A673 (cell line): ENCODE results near the gene MRFAP1. TPM values are rescaled to one million over a fixed set of nuclear protein-coding genes. Genes with fewer than 3 reads are reported as not detected.

Source experiments
- BruUV-seq: library from RNA; stranded (reverse); fragments of 400-500 nt; replicated peaks from 2 replicates; lab custom pipeline; 2021; lab: Mats Ljungman, UMichigan
- CTCF ChIA-PET: fragments of 300-600 bp; sonication (Branson Sonifier 250); formaldehyde crosslinking; loops from one replicate; lab custom pipeline; 2022; ENCODE audit warnings: antibody characterized with exemption; lab: Charles Lee
- POLR2A ChIA-PET: fragments of 300-600 bp; sonication (Branson Sonifier 250); formaldehyde crosslinking; loops from one replicate; lab custom pipeline; 2022; ENCODE audit warnings: antibody characterized with exemption; ENCODE audit not compliant: low non-redundant PET; lab: Charles Lee
- DNase-seq: peaks from one replicate; pipeline ENCODE4 v3.0.0-alpha.2; 2015; ENCODE audit warnings: low spot score
- H3K27ac ChIP-seq: fragments of 200-600 bp; sonication (generic); 2 replicates; pipeline ENCODE4 v1.5.1; 2016; ENCODE audit warnings: mixed run types, low read depth, mild to moderate bottlenecking, mixed read lengths, antibody characterized with exemption, low read length; ENCODE audit not compliant: poor library complexity, severe bottlenecking
- H3K27me3 ChIP-seq: fragments of 200-600 bp; sonication (generic); replicated peaks from 2 replicates; pipeline ENCODE4 v1.6.1; 2017; ENCODE audit warnings: mixed run types, low read depth, mild to moderate bottlenecking, mixed read lengths, antibody characterized with exemption, low read length; ENCODE audit not compliant: insufficient read depth, poor library complexity
- H3K36me3 ChIP-seq: fragments of 200-600 bp; sonication (generic); 2 replicates; pipeline ENCODE4 v1.6.1; 2016; ENCODE audit warnings: mixed run types, mild to moderate bottlenecking, mixed read lengths, antibody characterized with exemption, low read length; ENCODE audit not compliant: insufficient read depth, poor library complexity, severe bottlenecking
- H3K4me1 ChIP-seq: fragments of 200-600 bp; sonication (generic); 2 replicates; pipeline ENCODE4 v1.6.1; 2017; ENCODE audit warnings: mixed run types, mild to moderate bottlenecking, mixed read lengths, antibody characterized with exemption, low read length; ENCODE audit not compliant: insufficient read depth, poor library complexity, severe bottlenecking
- H3K4me3 ChIP-seq: fragments of 200-600 bp; sonication (generic); 2 replicates; pipeline ENCODE4 v1.5.1; 2016; ENCODE audit warnings: low read depth, mixed run types, mild to moderate bottlenecking, mixed read lengths, low read length; ENCODE audit not compliant: poor library complexity, severe bottlenecking
- H3K9me3 ChIP-seq: fragments of 200-600 bp; sonication (generic); 2 replicates; pipeline ENCODE4 v1.6.1; 2016; ENCODE audit warnings: mixed run types, low read depth, mild to moderate bottlenecking, mixed read lengths, antibody characterized with exemption, low read length; ENCODE audit not compliant: poor library complexity, severe bottlenecking
- EZH2 ChIP-seq: fragments of 200-600 bp; sonication (generic); IDR thresholded peaks from 2 replicates; pipeline ENCODE4 v1.6.1; 2017; ENCODE audit warnings: borderline replicate concordance, low read depth, mild to moderate bottlenecking, mixed read lengths, antibody characterized with exemption, low read length; ENCODE audit not compliant: poor library complexity, severe bottlenecking
- intact Hi-C: fragments of 100-400 bp; cut with micrococcal nuclease; formaldehyde crosslinking; loops from one replicate; pipeline ENCODE4 v1.10.0; 2022; ENCODE audit not compliant: unreplicated experiment
- total RNA-seq: library from RNA; stranded (reverse); gene quantifications from 2 replicates; pipeline ENCODE4 v1.2.3, GENCODE V29; 2021
- TF ChIP-seq, protein P1 (sequence below): fragments of 300-800, 200-600 bp; sonication (generic); conservative IDR thresholded peaks from 2 replicates; pipeline ENCODE4 v1.5.1; 2017; ENCODE audit warnings: low read depth, mild to moderate bottlenecking, antibody characterized with exemption, low read length, moderate library complexity, mixed read lengths

MRFAP1 gene
- total RNA-seq, 1 experiment from 2014 or later = 402 TPM

DNA sequence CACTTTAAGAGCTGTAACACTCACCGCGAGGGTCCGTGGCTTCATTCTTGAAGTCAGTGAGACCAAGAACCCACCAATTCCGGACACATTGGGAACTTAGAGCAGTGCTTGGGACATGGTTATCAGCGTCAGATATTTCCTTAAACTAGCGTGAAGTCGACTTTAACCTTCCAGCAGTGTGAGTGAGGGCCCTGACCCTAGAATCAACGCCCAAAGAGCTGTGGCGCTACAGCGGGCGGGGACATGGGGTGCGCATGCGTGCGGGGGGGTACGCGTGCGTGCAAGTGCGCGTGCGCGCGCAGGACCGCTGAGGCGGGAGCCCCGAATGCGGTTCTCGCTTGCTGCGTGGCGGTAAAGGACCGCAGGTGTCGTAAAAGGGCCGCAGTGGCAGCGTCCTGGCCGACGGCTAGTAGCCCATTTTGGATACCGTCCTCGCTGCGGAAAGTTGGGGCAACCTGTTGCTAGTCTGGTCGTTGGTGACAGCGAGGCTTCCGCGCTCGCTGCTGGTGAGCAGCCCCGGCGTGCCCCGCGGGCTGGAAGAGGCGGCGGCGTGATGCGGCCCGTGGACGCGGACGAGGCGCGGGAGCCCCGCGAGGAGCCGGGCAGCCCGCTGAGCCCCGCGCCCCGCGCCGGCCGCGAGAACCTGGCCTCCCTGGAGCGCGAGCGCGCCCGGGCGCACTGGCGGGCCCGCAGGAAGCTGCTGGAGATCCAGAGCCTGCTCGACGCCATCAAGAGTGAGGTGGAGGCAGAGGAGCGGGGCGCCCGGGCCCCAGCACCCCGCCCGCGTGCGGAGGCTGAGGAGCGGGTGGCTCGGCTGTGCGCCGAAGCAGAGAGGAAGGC is 33.4 kb downstream of the MRFAP1 start:
- peaks cover 18% of the 10 kb centered on the region for H3K4me1 ChIP-seq
- peak overlapping the region; percentile 64 for H3K4me3 ChIP-seq
- H3K36me3 ChIP-seq = peaks cover 16% of the 10 kb centered on the region
- DNase-seq = peak; percentile 97
- intact Hi-C loops = no loop called here
- peak overlapping the region; percentile 63 for H3K27ac ChIP-seq
- TF ChIP-seq, protein P1, sequence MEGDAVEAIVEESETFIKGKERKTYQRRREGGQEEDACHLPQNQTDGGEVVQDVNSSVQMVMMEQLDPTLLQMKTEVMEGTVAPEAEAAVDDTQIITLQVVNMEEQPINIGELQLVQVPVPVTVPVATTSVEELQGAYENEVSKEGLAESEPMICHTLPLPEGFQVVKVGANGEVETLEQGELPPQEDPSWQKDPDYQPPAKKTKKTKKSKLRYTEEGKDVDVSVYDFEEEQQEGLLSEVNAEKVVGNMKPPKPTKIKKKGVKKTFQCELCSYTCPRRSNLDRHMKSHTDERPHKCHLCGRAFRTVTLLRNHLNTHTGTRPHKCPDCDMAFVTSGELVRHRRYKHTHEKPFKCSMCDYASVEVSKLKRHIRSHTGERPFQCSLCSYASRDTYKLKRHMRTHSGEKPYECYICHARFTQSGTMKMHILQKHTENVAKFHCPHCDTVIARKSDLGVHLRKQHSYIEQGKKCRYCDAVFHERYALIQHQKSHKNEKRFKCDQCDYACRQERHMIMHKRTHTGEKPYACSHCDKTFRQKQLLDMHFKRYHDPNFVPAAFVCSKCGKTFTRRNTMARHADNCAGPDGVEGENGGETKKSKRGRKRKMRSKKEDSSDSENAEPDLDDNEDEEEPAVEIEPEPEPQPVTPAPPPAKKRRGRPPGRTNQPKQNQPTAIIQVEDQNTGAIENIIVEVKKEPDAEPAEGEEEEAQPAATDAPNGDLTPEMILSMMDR = no peak
- ChIA-PET POLR2A (interaction anchor here (0.7 kb wide), 2 partner anchors 35 to 1908 kb away, joined by 3 to 4 read pairs; no protein-coding TSS in a partner anchor), CTCF (interaction anchor here (0.6 to 1.0 kb wide), 2 partner anchors 9 to 10 kb away, joined by 3 to 6 read pairs; no protein-coding TSS in a partner anchor)
- BruUV-seq = no TSS peak
- no peaks in the 10 kb centered on the region for H3K9me3 ChIP-seq
- no peaks in the 10 kb centered on the region for H3K27me3 ChIP-seq

GRCh38 chr4:6674500-6675149 is 34.1 kb downstream of the MRFAP1 start:
- CTCF ChIA-PET = no interaction called here
- BruUV-seq = TSS peak; percentile 63
- peaks cover 16% of the 10 kb centered on the region for H3K36me3 ChIP-seq
- H3K27me3 ChIP-seq = no peaks in the 10 kb centered on the region
- H3K9me3 ChIP-seq = no peaks in the 10 kb centered on the region
- H3K4me3 ChIP-seq = peak overlapping the region; percentile 64
- POLR2A ChIA-PET = no interaction called here
- intact Hi-C loops = no loop called here
- TF ChIP-seq EZH2 = no peak
- TF ChIP-seq, protein P1 = peak; percentile 36; the same call in 1 of the 2 replicates
- peaks cover 18% of the 10 kb centered on the region for H3K4me1 ChIP-seq
- H3K27ac ChIP-seq = peak overlapping the region; percentile 63
- peak; percentile 33 for DNase-seq

- Histone ChIP-seq H3K4me3 (no peak overlapping the region), H3K27ac (no peak overlapping the region), H3K27me3 (no peaks in the 10 kb centered on the region), H3K9me3 (no peaks in the 10 kb centered on the region), H3K36me3 (peaks cover 16% of the 10 kb centered on the region), H3K4me1 (peaks cover 18% of the 10 kb centered on the region)
- intact Hi-C loops = no loop called here
- no peak for DNase-seq
- TF ChIP-seq, protein P1 = no peak
- no peak for TF ChIP-seq EZH2
- ChIA-PET POLR2A (no interaction called here), CTCF (no interaction called here)
- BruUV-seq = no TSS peak
Observed at GRCh38 chr4:6676722-6677558, 36.5 kb downstream of the MRFAP1 start.
